ENCODE results near the gene EFNB1.

Gene EFNB1

DNA sequence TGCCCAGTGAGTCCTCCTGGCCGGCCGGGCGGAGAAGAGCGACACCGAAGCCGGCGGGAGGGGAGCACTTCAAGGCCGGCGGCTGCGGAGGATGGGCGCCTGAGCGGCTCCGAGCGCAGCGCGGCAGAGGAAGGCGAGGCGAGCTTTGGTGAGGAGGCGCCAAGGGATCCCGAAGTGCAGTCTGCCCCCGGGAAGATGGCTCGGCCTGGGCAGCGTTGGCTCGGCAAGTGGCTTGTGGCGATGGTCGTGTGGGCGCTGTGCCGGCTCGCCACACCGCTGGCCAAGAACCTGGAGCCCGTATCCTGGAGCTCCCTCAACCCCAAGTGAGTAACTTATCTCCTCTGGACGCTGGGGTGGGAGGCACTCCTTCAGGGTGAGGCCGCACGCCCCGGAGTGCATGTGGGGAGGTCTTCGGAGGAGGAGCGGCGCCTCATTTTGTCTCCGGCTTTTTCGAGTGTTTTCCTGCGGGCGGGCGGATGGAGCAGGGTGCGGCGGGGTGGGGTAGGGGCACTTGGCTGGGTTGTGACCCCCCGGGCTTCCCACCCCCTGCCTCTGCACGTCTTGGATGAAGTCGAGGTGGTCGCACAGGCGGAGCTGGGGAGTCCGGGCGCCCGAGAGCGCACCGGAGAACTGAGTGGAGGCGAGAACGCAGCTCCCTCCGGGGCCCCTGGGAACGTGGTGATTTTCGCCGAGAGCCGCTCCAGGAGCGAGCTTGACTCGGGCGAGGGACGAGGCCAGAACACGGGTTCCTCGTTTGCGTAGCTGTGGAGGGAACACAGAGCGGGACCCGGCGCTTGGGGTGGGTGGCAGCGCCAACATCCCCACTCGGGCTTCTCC, 979 bp downstream of the EFNB1 start:
- TF ChIP-seq L3MBTL2 (conservative IDR thresholded peaks at IDR 0.05): peak; percentile 25; the same call in 1 of the 2 replicates
- no peak for TF ChIP-seq SUZ12 (IDR thresholded peaks at IDR 0.05)
- ChIA-PET POLR2A (interaction anchor here (0.8 to 3.3 kb wide), 16 partner anchors 8 to 467 kb away, joined by 3 to 26 read pairs (median 5); no protein-coding TSS in a partner anchor), CTCF (interaction anchor here (0.6 to 3.2 kb wide), 10 partner anchors 120 to 558 kb away, joined by 3 to 54 read pairs (median 6); no protein-coding TSS in a partner anchor)
- no peak for DNase-seq (ENCODE audit: extremely low spot score)

DNA sequence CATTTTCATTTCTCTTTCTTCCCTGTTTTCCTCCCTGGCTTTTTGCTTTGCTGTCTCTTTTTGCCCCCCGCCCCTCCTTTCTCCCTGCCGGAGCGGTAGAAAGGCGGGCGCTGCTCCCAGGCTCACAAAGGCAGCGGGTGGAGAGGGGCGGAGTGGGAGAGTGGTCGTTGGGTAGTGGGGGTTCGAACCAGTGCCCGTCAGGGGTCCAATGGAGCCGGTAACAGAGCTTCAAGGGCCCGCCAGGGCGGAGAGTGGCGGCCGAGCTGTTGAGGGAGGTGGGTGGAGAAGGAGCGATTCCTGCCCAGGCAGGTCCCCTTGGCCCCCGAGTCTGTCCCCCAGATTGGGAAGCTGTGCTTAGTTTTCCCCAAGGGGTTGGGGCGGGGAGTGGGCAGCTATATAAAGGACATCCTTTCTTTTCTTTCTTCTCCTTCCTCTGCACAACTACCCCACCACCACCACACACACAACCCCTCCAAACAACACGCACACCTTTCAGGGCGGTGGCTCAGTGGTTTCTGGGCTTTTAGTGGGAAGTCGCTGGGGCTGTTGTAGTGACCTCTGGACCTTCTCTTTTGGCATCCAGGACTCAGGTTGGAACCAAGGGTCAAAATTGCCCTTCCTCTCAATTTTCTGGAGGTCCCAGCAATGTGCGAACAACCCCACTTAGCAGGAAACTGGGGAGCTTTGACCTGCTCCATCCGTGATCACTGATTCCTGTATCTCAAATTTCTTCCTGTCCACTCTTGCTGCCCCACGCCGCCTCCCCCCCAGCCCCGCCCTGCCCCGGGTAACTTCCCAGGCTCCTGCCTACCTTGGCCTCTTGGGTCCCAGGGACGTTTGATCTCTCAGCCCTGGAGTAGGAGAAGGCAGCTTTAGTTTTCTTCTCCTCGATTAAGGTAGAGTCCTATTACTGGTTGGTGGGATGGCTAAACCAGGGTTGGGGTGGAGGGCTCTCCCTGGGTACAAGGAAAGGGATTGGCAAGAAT, 1.9 kb downstream of the EFNB1 start:
- no peak for DNase-seq (ENCODE audit: extremely low spot score)
- ChIA-PET CTCF (interaction anchor here (0.6 to 2.9 kb wide), 5 partner anchors 24 to 557 kb away, joined by 3 to 16 read pairs (median 5); no protein-coding TSS in a partner anchor), POLR2A (interaction anchor here (1.1 kb wide), 1 partner anchor 250 kb away, joined by 4 read pairs; no protein-coding TSS in a partner anchor)
- TF ChIP-seq NFRKB (IDR thresholded peaks at IDR 0.05): no peak
- TF ChIP-seq FOXK2 (IDR thresholded peaks at IDR 0.05): no peak
- no peak for TF ChIP-seq ZNF384 (IDR thresholded peaks at IDR 0.05)
- TF ChIP-seq, protein P1, sequence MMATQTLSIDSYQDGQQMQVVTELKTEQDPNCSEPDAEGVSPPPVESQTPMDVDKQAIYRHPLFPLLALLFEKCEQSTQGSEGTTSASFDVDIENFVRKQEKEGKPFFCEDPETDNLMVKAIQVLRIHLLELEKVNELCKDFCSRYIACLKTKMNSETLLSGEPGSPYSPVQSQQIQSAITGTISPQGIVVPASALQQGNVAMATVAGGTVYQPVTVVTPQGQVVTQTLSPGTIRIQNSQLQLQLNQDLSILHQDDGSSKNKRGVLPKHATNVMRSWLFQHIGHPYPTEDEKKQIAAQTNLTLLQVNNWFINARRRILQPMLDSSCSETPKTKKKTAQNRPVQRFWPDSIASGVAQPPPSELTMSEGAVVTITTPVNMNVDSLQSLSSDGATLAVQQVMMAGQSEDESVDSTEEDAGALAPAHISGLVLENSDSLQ (IDR thresholded peaks at IDR 0.05): no peak
- no peak for TF ChIP-seq CTBP1 (IDR thresholded peaks at IDR 0.05; ENCODE audit: borderline replicate concordance)
- TF ChIP-seq HDGF (IDR thresholded peaks at IDR 0.05; ENCODE audit: borderline replicate concordance): no peak

- no peak for DNase-seq (ENCODE audit: extremely low spot score)
- ChIA-PET POLR2A (no interaction called here), CTCF (interaction anchor here (1.3 to 2.9 kb wide), 4 partner anchors 10 to 556 kb away, joined by 3 to 16 read pairs (median 6); no protein-coding TSS in a partner anchor)
- no peak for TF ChIP-seq L3MBTL2 (conservative IDR thresholded peaks at IDR 0.05)
- TF ChIP-seq FOXA1 (IDR thresholded peaks at IDR 0.05): no peak
- no peak for TF ChIP-seq ARNT (IDR thresholded peaks at IDR 0.05)
These were observed 2.7 kb downstream of the EFNB1 start for GRCh38 chrX:68831405-68832100.

GRCh38 chrX:68832101-68832416, 3.2 kb downstream of the EFNB1 start:
- ChIA-PET CTCF (interaction anchor here (0.6 to 2.2 kb wide), 2 partner anchors 10 to 258 kb away, joined by 3 to 6 read pairs; no protein-coding TSS in a partner anchor), POLR2A (no interaction called here)
- DNase-seq (ENCODE audit: extremely low spot score): no peak
- TF ChIP-seq HDGF (IDR thresholded peaks at IDR 0.05; ENCODE audit: borderline replicate concordance): no peak
- no peak for TF ChIP-seq BHLHE40 (IDR thresholded peaks at IDR 0.05; ENCODE audit: borderline replicate concordance)
- no peak for TF ChIP-seq TARDBP (IDR thresholded peaks at IDR 0.05)
- no peak for TF ChIP-seq L3MBTL2 (conservative IDR thresholded peaks at IDR 0.05)
- TF ChIP-seq ZNF384 (IDR thresholded peaks at IDR 0.05): no peak
- TF ChIP-seq LEF1 (IDR thresholded peaks at IDR 0.05; ENCODE audit: borderline replicate concordance): no peak
- TF ChIP-seq SP1 (IDR thresholded peaks at IDR 0.05): no peak
- no peak for TF ChIP-seq ARNT (IDR thresholded peaks at IDR 0.05)
- no peak for TF ChIP-seq CTBP1 (IDR thresholded peaks at IDR 0.05; ENCODE audit: borderline replicate concordance)
- TF ChIP-seq ELF4 (IDR thresholded peaks at IDR 0.05): no peak
- no peak for TF ChIP-seq SUZ12 (IDR thresholded peaks at IDR 0.05)
- TF ChIP-seq, protein P1 (IDR thresholded peaks at IDR 0.05): no peak
- TF ChIP-seq FOXA1 (IDR thresholded peaks at IDR 0.05): no peak

DNA sequence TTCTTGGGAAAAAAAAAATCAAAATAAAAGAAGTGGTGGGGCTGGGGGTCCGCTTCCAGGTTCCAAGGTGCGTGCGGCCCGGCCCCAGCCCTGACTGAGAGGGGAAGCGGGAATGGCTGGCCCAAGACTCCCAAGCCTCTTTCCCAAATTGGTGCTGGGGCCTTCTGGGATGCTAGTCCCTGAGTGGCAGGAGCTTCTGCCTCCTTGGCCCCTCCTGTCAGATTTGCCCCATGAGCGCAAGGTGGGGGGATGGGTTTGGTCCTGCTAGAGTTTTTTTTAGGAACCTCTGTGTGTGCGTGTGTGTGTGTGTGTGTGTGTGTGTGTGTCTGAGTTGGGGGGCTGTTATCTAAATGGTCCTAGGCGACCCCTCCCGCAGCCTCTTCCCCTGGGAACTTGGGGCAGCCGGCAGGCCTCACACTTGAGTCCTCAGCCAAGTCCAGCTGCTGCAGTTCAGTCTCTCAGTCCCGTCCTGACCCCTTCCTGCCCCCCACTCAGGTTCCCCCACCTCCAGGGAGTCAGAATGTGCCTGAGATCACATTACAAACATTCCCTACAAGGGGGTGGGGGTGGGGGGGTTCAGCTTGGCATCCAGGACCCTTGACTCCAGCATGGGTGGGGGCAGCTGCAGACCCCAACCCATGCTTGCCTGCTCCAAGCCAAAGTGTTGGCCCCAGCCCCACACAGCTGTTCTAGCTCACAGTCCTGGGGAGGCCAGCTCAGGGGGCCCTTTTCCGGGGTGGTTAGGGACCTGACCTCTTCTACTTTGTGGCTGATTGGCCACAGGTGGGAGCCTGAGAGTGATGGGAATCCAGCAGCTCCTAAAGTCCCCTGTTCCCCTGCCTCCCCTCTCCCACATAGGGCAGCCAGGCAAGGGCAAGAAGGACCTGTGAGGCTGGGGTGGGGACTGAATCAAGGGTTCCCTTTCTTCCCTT, 4.0 kb downstream of the EFNB1 start:
- POLR2A ChIA-PET: interaction anchor here (1.2 kb wide), 1 partner anchor 248 kb away, joined by 3 read pairs; no protein-coding TSS in a partner anchor
- DNase-seq (ENCODE audit: extremely low spot score): no peak
- CTCF ChIA-PET: interaction anchor here (0.6 to 2.2 kb wide), 3 partner anchors 11 to 555 kb away, joined by 3 to 6 read pairs (median 5); no protein-coding TSS in a partner anchor
- TF ChIP-seq TARDBP (IDR thresholded peaks at IDR 0.05) (no peak), ZNF384 (IDR thresholded peaks at IDR 0.05) (no peak), NFRKB (IDR thresholded peaks at IDR 0.05) (no peak), LEF1 (IDR thresholded peaks at IDR 0.05; ENCODE audit: borderline replicate concordance) (no peak), CTBP1 (IDR thresholded peaks at IDR 0.05; ENCODE audit: borderline replicate concordance) (no peak), L3MBTL2 (conservative IDR thresholded peaks at IDR 0.05) (no peak), BHLHE40 (IDR thresholded peaks at IDR 0.05; ENCODE audit: borderline replicate concordance) (no peak), HDGF (IDR thresholded peaks at IDR 0.05; ENCODE audit: borderline replicate concordance) (no peak)

Measured in HEK293T (cell line).